ENCODE measurements around the gene VSIR. TPM values are rescaled to one million over a fixed set of nuclear protein-coding genes. Genes with fewer than 3 reads are reported as not detected.

The VSIR gene
- total RNA-seq, 4 donors from 2014 or later: 20.0 to 27.2 (median 21.3) TPM

- H3K4me1 ChIP-seq: peaks cover 6 to 23% of the 10 kb centered on the region in 2 donors
- no peak for DNase-seq
- H3K36me3 ChIP-seq: no peaks in the 10 kb centered on the region
- H3K27me3 ChIP-seq: no peaks in the 10 kb centered on the region
- intact Hi-C loops (cut with DNase I): no loop called here
- H3K27ac ChIP-seq: no peak overlapping the region
- TF ChIP-seq POLR2A (IDR thresholded peaks at IDR 0.05) (no peak), CTCF (IDR thresholded peaks at IDR 0.05) (no peak)
- 71 to 75% methylated on average over 7 of the region's 7 CpGs for WGBS, 2 donors
- no peak overlapping the region for H3K4me3 ChIP-seq (replicated peaks in 1 of 3)
- H3K9me3 ChIP-seq: no peaks in the 10 kb centered on the region
Measured at GRCh38 chr10:71719042-71719441, 54.3 kb downstream of the VSIR start.

GRCh38 chr10:71718165-71718698 lies 55.1 kb downstream of the VSIR start:
- no peak for TF ChIP-seq CTCF (IDR thresholded peaks at IDR 0.05)
- TF ChIP-seq POLR2A (IDR thresholded peaks at IDR 0.05): no peak
- H3K4me1 ChIP-seq: peaks cover 14 to 31% of the 10 kb centered on the region in 2 donors

DNA sequence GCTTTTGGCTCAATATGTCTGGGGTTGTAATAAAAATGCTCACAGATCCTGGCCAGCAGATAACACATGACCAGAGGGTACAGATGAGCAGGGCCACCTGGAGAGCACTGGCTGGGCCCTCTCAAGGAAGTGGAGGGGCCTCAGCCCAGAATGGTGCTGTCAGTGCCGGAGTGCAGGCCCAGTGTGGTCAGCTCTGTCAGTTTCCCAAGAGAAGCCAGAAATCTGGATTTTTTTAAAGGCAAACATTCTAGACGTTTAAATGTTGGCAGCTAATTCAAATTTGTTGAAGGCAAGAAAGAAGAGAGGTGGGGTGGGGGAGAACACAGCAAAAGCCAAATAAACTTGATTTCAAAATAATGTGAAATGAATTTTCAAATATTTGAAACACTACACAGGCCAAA lies 55.8 kb downstream of the VSIR start:
- peaks cover 16 to 38% of the 10 kb centered on the region in 2 donors for H3K4me1 ChIP-seq
- TF ChIP-seq CTCF (IDR thresholded peaks at IDR 0.05): no peak
- no peak for TF ChIP-seq POLR2A (IDR thresholded peaks at IDR 0.05)
- 69 to 74% methylated on average over 2 of the region's 2 CpGs for WGBS, 2 donors
- DNase-seq: no peak
- intact Hi-C loops (cut with DNase I): no loop called here
- no peaks in the 10 kb centered on the region for H3K9me3 ChIP-seq
- no peak overlapping the region for H3K27ac ChIP-seq
- no peaks in the 10 kb centered on the region for H3K36me3 ChIP-seq
- no peaks in the 10 kb centered on the region for H3K27me3 ChIP-seq
- H3K4me3 ChIP-seq (replicated peaks in 1 of 3): no peak overlapping the region

More at GRCh38 chr10:71718165-71718698, 55.1 kb downstream of the VSIR start:
- DNase-seq: no peak
- Histone ChIP-seq H3K36me3 (no peaks in the 10 kb centered on the region), H3K27ac (peak overlapping the region in 1 of 3 donors; percentile 19), H3K27me3 (no peaks in the 10 kb centered on the region), H3K9me3 (no peaks in the 10 kb centered on the region), H3K4me3 (replicated peaks in 1 of 3) (no peak overlapping the region)
- intact Hi-C loops (cut with DNase I): no loop called here
- 87% methylated on average over 10 of the region's 10 CpGs for WGBS, 2 donors

DNA sequence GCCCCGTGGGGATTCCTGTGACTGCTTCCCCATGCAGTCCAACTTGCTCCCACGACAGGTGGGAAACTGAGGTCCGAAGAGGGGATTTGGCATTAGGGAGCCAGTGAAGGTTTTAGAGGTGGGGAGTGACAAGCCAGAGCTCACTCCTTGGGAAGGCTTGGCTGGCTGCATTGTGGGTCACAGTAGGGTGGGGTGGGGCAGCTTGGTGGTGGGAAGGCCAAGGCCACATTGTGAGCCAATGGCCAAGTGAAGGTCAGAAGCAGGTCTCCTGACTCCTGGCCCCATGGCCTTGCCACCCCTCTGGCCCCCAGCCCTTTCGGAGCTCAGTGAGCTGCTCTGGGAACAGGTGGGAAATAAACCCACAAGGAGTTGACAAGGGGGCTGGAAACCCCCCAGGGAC lies 56.3 kb downstream of the VSIR start:
- no peaks in the 10 kb centered on the region for H3K9me3 ChIP-seq
- DNase-seq: no peak
- H3K4me1 ChIP-seq: peaks cover 16 to 38% of the 10 kb centered on the region in 2 donors
- H3K27ac ChIP-seq: no peak overlapping the region
- WGBS, 2 donors: 81 to 93% methylated on average over 2 to 4 of the region's 4 CpGs
- intact Hi-C loops (cut with DNase I): no loop called here
- H3K4me3 ChIP-seq (replicated peaks in 1 of 3): no peak overlapping the region
- no peaks in the 10 kb centered on the region for H3K36me3 ChIP-seq
- no peaks in the 10 kb centered on the region for H3K27me3 ChIP-seq
- TF ChIP-seq CTCF (IDR thresholded peaks at IDR 0.05): no peak

DNA sequence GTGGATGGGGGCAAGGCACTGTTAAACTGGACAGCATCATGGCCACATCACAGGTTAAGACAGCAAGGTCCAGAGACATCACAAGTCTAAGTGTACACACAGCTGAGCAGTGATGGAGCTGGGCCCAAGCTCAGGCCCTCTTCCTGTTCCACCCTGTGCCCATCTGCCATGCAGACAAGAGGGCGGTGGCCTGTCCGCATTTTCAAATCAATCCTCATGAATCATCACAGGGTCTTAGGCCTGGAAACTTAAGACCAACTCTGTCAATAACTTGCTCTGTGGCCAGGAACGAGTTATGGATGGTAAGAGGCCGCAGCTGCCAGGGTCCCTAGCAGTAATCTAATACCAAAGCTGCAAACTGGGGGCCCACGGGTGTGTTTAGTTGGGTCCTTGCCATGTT lies 56.9 kb downstream of the VSIR start:
- Histone ChIP-seq H3K27me3 (no peaks in the 10 kb centered on the region), H3K36me3 (no peaks in the 10 kb centered on the region), H3K9me3 (no peaks in the 10 kb centered on the region), H3K27ac (no peak overlapping the region), H3K4me1 (peaks cover 16 to 38% of the 10 kb centered on the region in 2 donors), H3K4me3 (replicated peaks in 1 of 3) (no peak overlapping the region)
- intact Hi-C loops (cut with DNase I): no loop called here
- no peak for TF ChIP-seq POLR2A (IDR thresholded peaks at IDR 0.05)
- no peak for TF ChIP-seq CTCF (IDR thresholded peaks at IDR 0.05)
- no peak for DNase-seq
- 90 to 97% methylated on average over 5 of the region's 5 CpGs for WGBS, 2 donors
